Measurements from ENCODE around the gene KIAA0513.

The KIAA0513 gene

GRCh38 chr16:85136213-85136701 lies 108.7 kb downstream of the KIAA0513 start:
- H3K4me3 ChIP-seq (ENCODE audit: low read depth, low read length): no peak overlapping the region
- DNase-seq (ENCODE audit: low read depth): peak; percentile 89
- TF ChIP-seq POLR2A (IDR thresholded peaks at IDR 0.05; ENCODE audit: extremely low read depth, insufficient read length): no peak
- TF ChIP-seq MYC (IDR thresholded peaks at IDR 0.05; ENCODE audit: low read depth, low read length): no peak
- no peak for TF ChIP-seq CTCF (IDR thresholded peaks at IDR 0.05; ENCODE audit: low read depth, low read length)
- TF ChIP-seq MAX (IDR thresholded peaks at IDR 0.05; ENCODE audit: low read depth, low read length): no peak

- H3K4me3 ChIP-seq (ENCODE audit: low read depth, low read length): no peak overlapping the region
- no peak for TF ChIP-seq MAX (IDR thresholded peaks at IDR 0.05; ENCODE audit: low read depth, low read length)
- TF ChIP-seq POLR2A (IDR thresholded peaks at IDR 0.05; ENCODE audit: extremely low read depth, insufficient read length): no peak
- TF ChIP-seq MYC (IDR thresholded peaks at IDR 0.05; ENCODE audit: low read depth, low read length): no peak
- no peak for DNase-seq (ENCODE audit: low read depth)
Measured at GRCh38 chr16:85136702-85137322, 109.2 kb downstream of the KIAA0513 start.

- DNase-seq (ENCODE audit: low read depth): no peak
- no peak overlapping the region for H3K4me3 ChIP-seq (ENCODE audit: low read depth, low read length)
- TF ChIP-seq MYC (IDR thresholded peaks at IDR 0.05; ENCODE audit: low read depth, low read length): no peak
- TF ChIP-seq POLR2A (IDR thresholded peaks at IDR 0.05; ENCODE audit: extremely low read depth, insufficient read length): no peak
- no peak for TF ChIP-seq MAX (IDR thresholded peaks at IDR 0.05; ENCODE audit: low read depth, low read length)
- TF ChIP-seq CTCF (IDR thresholded peaks at IDR 0.05; ENCODE audit: low read depth, low read length): no peak
Measured at GRCh38 chr16:85137323-85138072, 109.9 kb downstream of the KIAA0513 start.

- no peak overlapping the region for H3K4me3 ChIP-seq (ENCODE audit: low read depth, low read length)
- no peak for DNase-seq (ENCODE audit: low read depth)
- TF ChIP-seq MYC (IDR thresholded peaks at IDR 0.05; ENCODE audit: low read depth, low read length): no peak
- TF ChIP-seq MAX (IDR thresholded peaks at IDR 0.05; ENCODE audit: low read depth, low read length): no peak
- TF ChIP-seq CTCF (IDR thresholded peaks at IDR 0.05; ENCODE audit: low read depth, low read length): no peak
- no peak for TF ChIP-seq POLR2A (IDR thresholded peaks at IDR 0.05; ENCODE audit: extremely low read depth, insufficient read length)
Measured at GRCh38 chr16:85138073-85138824, 110.7 kb downstream of the KIAA0513 start.

GRCh38 chr16:85138825-85139627 lies 111.4 kb downstream of the KIAA0513 start:
- no peak overlapping the region for H3K4me3 ChIP-seq (ENCODE audit: low read depth, low read length)
- TF ChIP-seq CTCF (IDR thresholded peaks at IDR 0.05; ENCODE audit: low read depth, low read length): no peak
- no peak for TF ChIP-seq POLR2A (IDR thresholded peaks at IDR 0.05; ENCODE audit: extremely low read depth, insufficient read length)
- no peak for TF ChIP-seq MYC (IDR thresholded peaks at IDR 0.05; ENCODE audit: low read depth, low read length)
- TF ChIP-seq MAX (IDR thresholded peaks at IDR 0.05; ENCODE audit: low read depth, low read length): no peak
- no peak for DNase-seq (ENCODE audit: low read depth)
